Fibroblast of skin of back (primary cell): ENCODE data around the gene SYT6.

Source experiments
- DNase-seq: peaks from one replicate; pipeline ENCODE4 v3.0.0-alpha.2; 2013

Gene SYT6

DNA sequence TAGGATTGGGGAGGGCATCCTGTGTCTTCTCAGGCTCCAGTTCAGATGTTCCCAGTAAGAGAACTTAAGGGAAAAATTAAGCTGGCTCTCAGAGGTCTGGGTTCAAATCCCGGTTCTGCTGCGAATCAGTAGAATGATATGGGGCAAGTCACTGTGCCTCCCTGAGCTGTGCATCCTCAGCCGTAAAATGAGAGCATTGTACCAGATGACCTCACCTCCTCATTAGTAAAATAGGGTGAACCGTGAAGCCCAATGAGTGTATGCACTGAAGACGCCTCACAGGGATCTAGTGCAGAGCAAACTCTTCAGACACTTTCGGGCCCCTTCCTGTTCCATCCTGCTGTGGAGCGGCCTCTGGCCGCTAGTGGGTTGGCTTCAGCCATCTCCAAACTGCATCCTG, 36.0 kb downstream of the SYT6 start:
- no peak for DNase-seq

- no peak for DNase-seq
Observed at GRCh38 chr1:114116086-114116485, 37.6 kb downstream of the SYT6 start.

GRCh38 chr1:114114185-114115094, 39.2 kb downstream of the SYT6 start:
- DNase-seq: peak; percentile 38

- DNase-seq: no peak
Observed at GRCh38 chr1:114113411-114114184, 40.1 kb downstream of the SYT6 start.

DNA sequence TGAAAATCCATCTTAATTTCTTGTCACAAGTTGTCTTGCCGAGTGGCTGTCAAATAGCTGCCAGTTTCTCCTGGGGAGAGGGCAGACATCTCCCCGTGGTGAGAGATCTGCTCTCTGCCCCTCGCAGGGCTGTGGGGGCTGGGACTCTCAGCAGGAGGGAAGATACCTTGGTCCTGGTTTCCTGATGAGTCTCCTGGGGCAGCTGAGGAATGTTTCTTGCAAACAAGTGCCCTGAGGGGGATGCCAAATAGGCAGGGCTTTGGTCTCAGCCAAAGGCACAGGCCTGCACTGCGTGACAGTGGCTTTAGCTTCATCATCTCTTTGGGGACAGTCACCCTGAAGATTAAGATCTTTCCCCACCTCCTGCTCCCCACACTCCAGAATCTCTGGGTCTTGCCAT, 40.9 kb downstream of the SYT6 start:
- no peak for DNase-seq

- no peak for DNase-seq
Observed at GRCh38 chr1:114111731-114112641, 41.7 kb downstream of the SYT6 start.

DNA sequence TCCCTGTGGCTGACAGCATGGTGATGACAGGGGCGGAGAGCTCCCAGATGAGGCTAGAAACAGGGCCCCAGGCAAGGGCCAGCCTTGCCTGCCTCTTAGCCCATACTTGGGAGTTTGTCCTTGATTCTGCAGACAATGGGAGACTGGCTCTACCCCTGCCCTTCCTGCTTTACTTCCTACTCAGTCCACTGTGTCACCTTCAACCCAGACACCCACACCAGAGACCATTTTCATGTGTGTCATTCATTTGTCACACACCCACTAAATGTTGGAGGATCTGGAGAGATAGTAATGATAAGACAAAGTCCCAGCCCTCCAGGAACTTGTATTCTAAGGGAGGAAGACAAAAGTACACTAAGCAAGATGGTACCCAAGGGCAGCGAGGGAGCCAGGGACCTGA, 43.7 kb downstream of the SYT6 start:
- DNase-seq: no peak

GRCh38 chr1:114108751-114109255, 44.9 kb downstream of the SYT6 start:
- peak; percentile 50 for DNase-seq

- DNase-seq: no peak
Observed at GRCh38 chr1:114107474-114108435, 45.9 kb downstream of the SYT6 start.

GRCh38 chr1:114105421-114105979, 48.2 kb downstream of the SYT6 start:
- no peak for DNase-seq

- no peak for DNase-seq
Observed at GRCh38 chr1:114104949-114105348, 48.7 kb downstream of the SYT6 start.

DNA sequence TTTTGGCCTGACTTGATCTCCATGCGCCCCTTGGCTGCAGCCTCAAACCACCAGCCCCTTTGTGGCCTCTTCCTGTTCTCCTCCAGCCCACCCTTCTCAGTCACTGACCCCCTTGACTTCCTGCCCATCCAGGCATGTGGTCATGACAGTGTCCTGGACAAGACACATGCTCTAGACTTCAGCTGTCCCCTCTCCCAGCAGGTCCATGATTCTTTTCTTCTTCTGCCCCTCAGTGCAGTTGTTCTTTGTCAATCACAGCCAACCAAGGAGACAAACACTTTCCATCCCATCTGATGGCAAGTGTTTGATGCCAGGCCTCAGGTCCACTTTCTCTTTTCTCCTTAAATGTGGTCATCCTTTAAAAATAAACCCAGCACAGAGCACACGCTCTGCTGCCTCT, 49.7 kb downstream of the SYT6 start:
- no peak for DNase-seq

DNA sequence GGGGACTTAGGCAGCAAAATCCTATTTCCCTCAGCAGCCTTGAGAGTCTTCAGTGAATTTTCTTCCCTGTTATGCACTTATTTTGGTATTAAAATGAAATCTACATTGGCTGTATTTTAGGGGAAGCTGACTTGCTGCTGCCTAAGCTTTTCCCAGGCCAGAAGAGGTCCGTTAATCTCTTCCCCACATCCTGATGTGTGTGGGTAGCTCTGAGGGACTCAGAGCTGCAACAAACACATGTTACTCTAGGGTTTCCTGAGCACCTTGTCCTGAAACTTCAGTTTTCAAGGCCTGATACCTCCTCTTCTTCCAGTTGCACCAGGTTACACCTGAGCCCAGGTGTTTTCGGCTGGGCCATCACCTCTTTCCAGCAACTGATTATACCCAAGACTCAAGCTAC, 51.5 kb downstream of the SYT6 start:
- DNase-seq: no peak

- no peak for DNase-seq
Observed at GRCh38 chr1:114100148-114100547, 53.5 kb downstream of the SYT6 start.

- DNase-seq: no peak
Observed at GRCh38 chr1:114099268-114099667, 54.4 kb downstream of the SYT6 start.

DNA sequence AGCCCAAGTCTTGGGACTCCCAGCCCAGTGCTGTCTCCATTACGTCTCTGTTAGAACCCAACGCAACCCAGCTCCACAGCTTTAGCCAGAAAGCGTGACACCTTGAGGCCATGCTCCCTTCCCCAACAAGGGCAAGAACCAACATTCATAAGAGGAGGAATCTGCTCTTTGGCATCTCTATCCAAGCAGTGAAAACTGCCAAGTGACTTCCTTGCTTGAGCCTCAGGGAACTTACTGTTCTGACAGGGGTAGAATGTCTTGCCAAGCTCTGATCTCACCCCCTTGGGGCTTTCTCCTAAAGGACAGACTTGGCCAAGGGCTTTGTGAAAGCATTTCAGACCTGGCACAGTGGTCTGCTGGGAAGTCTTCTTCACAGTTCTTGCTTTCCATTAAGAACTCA, 56.6 kb downstream of the SYT6 start:
- no peak for DNase-seq

GRCh38 chr1:114094675-114095074, 59.0 kb downstream of the SYT6 start:
- no peak for DNase-seq

DNA sequence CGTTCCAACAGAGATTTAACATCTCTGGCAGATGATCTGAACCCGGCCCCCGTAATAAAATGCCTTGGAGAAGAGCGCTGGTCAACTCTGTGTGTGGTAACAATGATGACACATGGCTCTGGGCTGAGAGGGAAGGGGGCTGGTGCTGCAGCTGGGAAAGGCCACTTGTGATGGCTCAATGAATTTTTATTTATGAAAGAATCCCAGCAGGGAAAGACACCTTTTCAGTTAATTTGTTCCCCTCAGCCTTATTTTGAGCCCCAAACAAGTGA, 59.4 kb downstream of the SYT6 start:
- DNase-seq: peak; percentile 36

GRCh38 chr1:114093624-114094362, 59.9 kb downstream of the SYT6 start:
- DNase-seq: peak; percentile 18
